Measurements from ENCODE around the gene VPS35L.

VPS35L gene

GRCh38 chr16:19698480-19699465 is 143.3 kb downstream of the VPS35L start:
- no peak for DNase-seq

- DNase-seq = no peak
These were observed 144.0 kb downstream of the VPS35L start for GRCh38 chr16:19699472-19699871.

DNA sequence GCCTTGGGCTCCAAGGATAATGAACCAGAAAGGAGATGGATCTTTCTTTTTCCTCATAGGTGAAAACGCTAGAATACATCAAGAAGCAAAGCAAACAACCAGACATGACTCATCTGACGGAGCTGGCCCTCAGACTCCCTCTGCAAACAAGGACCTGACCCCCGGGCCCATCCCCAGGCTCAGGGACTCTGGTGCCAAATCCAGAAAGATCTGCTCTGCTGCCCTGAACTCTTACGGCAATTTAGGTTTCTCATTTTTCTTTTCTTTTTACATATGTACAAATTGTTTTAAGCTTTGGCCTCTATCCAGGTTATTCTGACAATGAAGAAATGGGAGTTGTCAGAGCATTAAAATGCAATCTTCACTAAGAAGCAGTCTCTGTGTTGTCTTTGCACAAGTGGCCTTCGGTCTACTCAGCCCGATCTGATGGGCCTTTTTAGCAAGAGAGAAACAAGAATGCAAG is 144.8 kb downstream of the VPS35L start:
- no peak for DNase-seq

DNA sequence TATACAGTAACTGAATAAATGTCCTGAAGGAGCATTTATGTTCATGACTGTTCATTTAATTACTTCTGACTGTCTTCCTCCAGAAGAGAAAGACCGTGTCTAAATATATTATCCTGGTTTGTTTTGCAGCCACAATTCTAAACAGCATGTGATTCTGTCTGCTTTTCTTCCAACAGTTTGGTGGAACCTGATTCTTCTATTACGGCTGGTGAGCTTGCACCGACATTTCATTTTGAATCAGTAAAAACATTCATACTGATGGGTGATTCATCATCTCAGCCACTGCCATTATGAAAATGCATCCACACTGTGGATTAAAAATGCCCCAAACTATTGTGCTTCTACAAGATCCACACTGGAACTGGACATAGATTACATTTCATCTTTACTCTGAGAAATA is 145.6 kb downstream of the VPS35L start:
- no peak for DNase-seq

- no peak for DNase-seq
These were observed 147.8 kb downstream of the VPS35L start for GRCh38 chr16:19703172-19703889.

GRCh38 chr16:19704321-19705145 is 149.0 kb downstream of the VPS35L start:
- DNase-seq = no peak

DNA sequence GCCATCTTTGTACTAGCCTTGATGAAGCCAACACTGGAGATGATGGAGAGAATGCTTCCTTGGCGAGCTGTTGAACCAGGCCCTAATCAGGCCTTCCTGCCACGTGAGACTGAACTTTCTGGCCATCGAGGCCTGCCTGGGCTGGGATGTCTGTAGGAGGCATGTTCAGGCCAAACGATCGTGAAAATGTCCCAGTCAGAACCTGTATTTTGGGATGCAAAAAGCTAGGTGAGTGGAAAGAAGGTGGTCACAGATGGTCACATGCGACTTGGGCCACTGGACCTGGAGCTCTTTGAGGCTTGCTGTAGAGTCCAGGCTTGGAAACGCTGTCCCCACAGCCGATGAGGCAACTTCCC is 149.6 kb downstream of the VPS35L start:
- no peak for DNase-seq

DNA sequence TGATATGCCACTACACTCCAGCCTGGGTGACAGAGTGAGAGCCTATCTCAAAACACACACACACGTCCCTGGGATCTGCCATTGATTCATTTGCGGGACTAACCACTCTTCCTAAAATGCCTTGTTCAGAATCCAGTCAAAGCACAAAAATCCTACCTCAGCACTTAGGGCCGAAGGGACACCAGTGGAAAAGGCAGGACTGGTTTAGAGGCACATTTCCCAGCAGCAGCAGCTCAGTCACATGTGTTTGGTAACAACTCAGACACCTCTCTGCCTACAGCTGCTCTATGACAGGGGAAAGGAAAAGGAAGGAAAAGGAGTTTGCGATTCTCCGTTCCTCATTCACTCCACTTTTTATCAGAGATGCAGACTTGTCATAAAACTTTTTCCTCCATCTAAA is 150.3 kb downstream of the VPS35L start:
- no peak for DNase-seq

DNA sequence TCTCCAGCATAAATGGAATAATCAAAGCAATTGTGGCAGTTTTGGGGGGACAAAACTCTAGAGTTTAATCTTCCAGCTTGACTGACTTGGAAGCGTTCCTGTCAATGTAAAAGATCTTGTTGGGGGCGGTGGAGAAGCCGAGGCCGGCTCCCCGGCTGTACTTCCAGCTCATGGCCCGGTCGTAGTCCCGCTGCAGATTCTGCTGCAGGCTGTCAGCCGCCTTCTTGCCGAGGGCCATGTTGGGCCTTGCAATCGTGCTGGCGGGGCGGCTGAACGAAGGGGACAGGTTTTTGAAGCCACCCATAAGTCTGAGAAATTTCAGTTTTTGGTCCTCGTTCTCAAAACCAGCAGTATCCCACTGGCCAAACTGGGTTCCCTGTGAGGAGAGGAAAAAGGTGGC is 151.3 kb downstream of the VPS35L start:
- DNase-seq = no peak

DNA sequence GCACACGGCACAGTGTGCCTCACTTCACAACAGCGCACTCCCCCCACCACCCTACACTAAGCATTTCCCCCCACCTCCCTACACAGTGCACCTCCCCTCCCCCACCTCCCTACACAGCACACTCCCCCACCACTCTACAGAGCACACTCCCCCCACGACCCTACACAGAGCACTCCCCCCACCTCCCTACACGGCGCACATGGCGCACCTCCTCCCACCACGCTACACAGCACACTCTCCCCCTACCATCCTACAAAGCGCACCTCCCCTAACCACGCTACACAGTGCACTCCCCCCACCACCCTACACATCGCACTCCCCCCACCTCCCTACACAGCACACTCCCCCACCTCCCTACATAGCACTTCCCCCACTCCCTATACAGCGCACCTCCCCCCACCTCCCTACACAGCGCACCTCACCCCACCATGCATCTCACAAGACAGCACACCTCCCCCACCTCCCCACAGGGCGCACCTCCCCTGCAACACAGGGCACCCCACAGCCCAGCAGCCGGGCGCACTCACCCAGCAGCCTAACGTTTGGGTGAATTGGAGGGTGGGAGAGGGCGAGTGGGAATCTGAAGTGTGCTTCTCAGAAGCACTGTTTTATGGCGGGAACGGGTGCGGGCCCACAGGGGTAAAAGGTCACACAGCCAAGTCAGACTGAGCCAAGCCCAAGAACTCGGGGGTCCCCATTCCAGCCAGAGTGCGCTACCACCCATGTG is 152.2 kb downstream of the VPS35L start:
- DNase-seq = no peak

DNA sequence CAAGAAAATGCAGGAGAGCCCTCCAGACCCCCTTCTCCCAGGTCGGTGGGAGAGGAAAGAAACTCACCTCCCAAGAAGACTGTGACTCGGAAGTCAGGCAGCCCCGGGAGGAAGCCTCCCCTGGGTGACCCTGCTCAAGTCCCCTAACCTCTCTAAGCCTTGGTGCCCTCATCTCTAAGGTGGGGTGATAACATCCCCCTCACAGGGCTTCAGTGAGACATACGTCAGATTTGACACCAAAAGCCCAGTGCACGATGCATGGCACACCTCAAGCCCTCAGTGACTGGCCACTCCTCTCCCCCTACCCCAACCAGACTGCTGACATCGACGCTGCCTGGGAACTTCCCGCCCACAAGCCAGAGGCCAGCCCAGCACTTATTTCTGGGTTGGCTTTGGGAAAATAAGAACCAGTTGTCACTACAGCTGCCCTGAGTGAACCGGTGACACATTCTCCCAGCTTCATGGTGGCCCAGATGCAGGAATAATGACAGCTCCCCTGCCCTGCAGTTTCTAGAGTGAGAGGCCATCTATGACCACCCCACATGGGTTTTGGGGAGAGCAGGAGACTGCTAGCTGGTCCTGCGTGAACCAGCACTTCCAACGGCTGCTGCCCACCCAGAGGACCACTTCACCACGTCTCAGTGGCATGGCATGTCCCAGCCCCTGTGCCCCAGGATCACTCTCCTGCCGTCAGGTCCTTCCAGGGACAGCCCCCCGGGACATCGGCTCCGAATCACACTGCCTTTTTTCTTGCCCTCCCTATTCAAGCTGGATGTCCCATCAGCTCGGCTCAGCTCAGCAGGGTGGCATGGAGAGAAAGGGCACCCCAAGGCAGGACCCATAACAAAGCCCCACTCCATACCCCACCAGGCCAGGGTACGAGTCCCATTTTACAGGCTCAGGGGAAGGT is 153.0 kb downstream of the VPS35L start:
- no peak for DNase-seq

DNA sequence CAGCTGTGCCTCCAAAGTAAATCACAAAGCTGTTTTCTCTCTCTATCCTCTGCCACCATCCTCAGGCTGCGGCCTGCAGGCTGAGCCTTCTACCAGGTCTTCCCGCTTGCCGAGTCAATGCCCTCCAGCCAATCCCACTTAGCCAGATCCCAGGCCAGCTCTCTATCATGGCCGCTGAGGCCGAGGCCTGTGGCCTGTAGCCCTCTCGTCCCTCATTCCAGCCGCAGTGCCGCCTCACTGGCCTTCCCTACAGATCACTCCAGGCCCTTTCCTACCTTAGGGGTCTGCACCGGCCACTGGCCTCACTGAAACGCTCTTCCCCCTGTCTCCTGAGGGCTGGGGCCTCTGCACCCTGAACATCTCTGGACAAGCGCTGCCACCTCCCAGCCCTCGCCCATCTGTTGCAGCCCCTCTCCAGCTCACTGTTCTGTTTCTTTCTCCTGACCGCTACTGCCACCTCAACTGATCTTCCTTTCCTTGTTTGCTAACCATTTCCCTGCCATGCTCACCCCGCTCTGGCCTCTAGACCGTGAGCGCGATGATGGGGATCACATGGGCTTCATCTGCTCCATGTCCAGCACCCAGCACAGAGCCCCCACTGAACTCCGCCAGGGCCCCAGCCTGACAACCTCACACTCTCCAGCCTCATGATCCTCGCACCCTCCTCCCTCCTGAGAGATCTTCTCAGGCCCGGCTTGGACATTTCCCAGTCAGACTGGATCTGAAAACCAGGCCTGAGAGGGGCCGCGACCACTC is 154.1 kb downstream of the VPS35L start:
- DNase-seq = no peak

GRCh38 chr16:19710191-19710908 is 154.8 kb downstream of the VPS35L start:
- DNase-seq = no peak

DNA sequence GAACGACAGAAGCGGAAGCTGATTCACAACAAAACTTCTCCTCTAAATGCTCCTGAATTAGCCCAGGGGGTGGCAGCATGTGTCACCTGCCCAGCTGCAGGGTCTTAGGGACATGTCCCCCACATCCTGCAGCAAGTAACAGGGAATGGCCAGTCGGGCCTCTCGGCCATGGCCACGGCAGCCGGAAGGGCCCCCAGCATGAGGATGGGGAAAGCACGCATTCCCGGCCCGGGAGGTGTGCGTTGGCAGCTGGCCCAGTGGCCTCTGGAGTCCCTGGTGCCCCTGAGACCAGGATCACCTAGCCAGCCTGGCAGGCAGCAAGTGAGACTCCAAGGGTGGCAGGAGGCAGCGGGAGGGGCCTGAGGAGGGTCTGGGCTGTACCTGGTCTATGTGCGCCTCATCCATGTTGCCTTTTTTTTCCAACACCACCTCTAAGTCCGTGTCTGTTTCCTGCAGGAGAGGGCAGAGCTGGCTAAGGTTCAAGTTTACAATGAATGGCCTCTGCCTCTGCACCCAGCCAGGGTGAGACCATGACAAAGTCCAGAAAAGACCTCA is 155.6 kb downstream of the VPS35L start:
- no peak for DNase-seq

DNA sequence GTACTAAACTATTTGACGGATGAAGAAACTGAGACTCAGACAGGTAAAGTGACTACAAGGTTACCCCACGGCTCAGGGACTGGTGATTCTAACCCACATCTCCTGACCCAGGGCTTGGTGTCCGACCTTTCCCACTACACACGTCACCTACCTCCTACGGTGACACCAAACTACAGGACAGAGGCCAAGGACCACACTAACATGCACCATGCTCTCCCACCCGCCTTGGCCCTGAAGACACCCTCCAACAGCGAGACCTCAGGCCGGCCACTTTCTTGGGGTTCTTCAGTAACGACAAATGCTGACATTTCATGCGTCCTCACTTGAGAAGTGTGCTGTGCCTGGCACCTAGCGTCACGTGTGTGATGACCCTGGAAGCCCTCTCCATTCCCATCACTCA is 156.1 kb downstream of the VPS35L start:
- no peak for DNase-seq

- DNase-seq = no peak
These were observed 157.0 kb downstream of the VPS35L start for GRCh38 chr16:19712418-19713058.

GRCh38 chr16:19713697-19714096 is 158.2 kb downstream of the VPS35L start:
- no peak for DNase-seq

DNA sequence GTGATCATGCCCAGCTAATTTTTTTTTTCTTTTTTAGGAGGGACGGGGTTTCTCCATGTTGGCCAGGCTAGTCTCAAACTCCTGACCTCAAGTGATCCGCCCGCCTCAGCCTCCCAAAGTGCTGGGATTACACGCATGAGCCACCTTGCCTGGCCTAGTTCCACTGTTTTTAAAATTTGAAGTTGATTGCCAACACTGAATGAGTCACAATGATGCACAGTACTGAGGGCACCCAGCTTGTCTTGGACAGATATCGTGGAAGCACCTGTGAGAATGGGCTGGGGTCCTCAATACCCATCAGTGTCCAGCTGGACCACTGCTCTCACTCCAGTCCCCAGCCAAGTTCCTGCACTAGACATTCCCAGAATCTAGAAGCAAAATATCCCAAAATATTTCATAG is 160.1 kb downstream of the VPS35L start:
- DNase-seq = no peak

GRCh38 chr16:19716183-19716582 is 160.7 kb downstream of the VPS35L start:
- DNase-seq = no peak
